Calu3 (cell line): ENCODE data around the gene GUCY1A2. TPM values are rescaled to one million over a fixed set of nuclear protein-coding genes. Genes with fewer than 3 reads are reported as not detected.
A peak's percentile ranks its signal among the peaks of the same experiment; 100 is the strongest.

Source experiments
- BruUV-seq: library from RNA; stranded (reverse); fragments of 400-500 nt; replicated peaks from 2 replicates; lab custom pipeline; 2021; lab: Mats Ljungman, UMichigan
- CTCF ChIA-PET: fragments of 300-600 bp; sonication (Branson Sonifier 250); formaldehyde crosslinking; loops from one replicate; lab custom pipeline; 2022; ENCODE audit warnings: antibody characterized with exemption; lab: Charles Lee
- DNase-seq: peaks from one replicate; pipeline ENCODE4 v3.0.0; 2022
- H3K27ac Mint-ChIP-seq: one replicate; pipeline ENCODE4 v1.8.0; 2022; ENCODE audit warnings: mixed read lengths; ENCODE audit not compliant: unreplicated experiment
- H3K27me3 Mint-ChIP-seq: one replicate; pipeline ENCODE4 v1.8.0; 2022; ENCODE audit warnings: mixed read lengths; ENCODE audit not compliant: unreplicated experiment
- H3K36me3 Mint-ChIP-seq: one replicate; pipeline ENCODE4 v1.8.0; 2022; ENCODE audit warnings: mild to moderate bottlenecking, moderate library complexity, mixed read lengths; ENCODE audit not compliant: insufficient read depth, unreplicated experiment
- H3K4me1 Mint-ChIP-seq: one replicate; pipeline ENCODE4 v1.8.0; 2022; ENCODE audit warnings: mild to moderate bottlenecking, low read depth, mixed read lengths; ENCODE audit not compliant: unreplicated experiment
- H3K4me3 Mint-ChIP-seq: one replicate; pipeline ENCODE4 v1.8.0; 2022; ENCODE audit warnings: mild to moderate bottlenecking, low read depth, moderate library complexity, mixed read lengths; ENCODE audit not compliant: unreplicated experiment
- H3K9me3 Mint-ChIP-seq: one replicate; pipeline ENCODE4 v1.8.0; 2022; ENCODE audit warnings: low read depth, mixed read lengths; ENCODE audit not compliant: unreplicated experiment
- intact Hi-C: fragments of 100-400 bp; cut with micrococcal nuclease; formaldehyde crosslinking; loops from one replicate; pipeline ENCODE4 v1.10.0; 2022; ENCODE audit not compliant: unreplicated experiment
- total RNA-seq: library from RNA; stranded (reverse); gene quantifications from 2 replicates; pipeline ENCODE4 v1.2.3, GENCODE V29; 2022
- TF ChIP-seq, protein P1 (sequence below): fragments of 200-600 bp; IDR thresholded peaks from one replicate; pipeline ENCODE4 v1.8.0; 2022; ENCODE audit warnings: antibody characterized with exemption; ENCODE audit not compliant: unreplicated experiment

Gene GUCY1A2
- total RNA-seq, 1 experiment from 2014 or later, result not detected

DNA sequence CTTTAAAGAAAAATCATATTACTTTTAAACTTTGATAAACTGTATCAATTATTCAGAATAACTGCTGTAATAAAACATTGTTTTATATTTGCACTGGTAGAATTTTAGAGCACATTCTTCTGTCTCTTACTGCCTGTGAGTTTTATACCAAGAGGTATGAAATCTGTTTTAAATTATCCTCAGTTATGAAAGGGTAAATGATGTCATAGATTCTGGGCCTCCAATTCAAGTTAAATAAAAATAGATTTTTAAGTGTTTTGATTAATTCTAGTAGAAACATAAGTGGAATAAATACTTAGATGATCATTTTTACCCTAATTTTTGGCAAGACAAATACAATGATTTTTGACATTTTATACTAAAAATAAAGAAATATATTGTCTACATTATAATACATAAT lies 93.0 kb downstream of the GUCY1A2 start:
- Mint-ChIP-seq H3K4me3 (no peak overlapping the region), H3K4me1 (no peaks in the 10 kb centered on the region), H3K27me3 (no peaks in the 10 kb centered on the region), H3K27ac (no peak overlapping the region), H3K9me3 (peaks cover 2% of the 10 kb centered on the region), H3K36me3 (no peaks in the 10 kb centered on the region)
- no peak for DNase-seq
- intact Hi-C loops, result no loop called here
- TF ChIP-seq, protein P1, sequence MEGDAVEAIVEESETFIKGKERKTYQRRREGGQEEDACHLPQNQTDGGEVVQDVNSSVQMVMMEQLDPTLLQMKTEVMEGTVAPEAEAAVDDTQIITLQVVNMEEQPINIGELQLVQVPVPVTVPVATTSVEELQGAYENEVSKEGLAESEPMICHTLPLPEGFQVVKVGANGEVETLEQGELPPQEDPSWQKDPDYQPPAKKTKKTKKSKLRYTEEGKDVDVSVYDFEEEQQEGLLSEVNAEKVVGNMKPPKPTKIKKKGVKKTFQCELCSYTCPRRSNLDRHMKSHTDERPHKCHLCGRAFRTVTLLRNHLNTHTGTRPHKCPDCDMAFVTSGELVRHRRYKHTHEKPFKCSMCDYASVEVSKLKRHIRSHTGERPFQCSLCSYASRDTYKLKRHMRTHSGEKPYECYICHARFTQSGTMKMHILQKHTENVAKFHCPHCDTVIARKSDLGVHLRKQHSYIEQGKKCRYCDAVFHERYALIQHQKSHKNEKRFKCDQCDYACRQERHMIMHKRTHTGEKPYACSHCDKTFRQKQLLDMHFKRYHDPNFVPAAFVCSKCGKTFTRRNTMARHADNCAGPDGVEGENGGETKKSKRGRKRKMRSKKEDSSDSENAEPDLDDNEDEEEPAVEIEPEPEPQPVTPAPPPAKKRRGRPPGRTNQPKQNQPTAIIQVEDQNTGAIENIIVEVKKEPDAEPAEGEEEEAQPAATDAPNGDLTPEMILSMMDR, result no peak
- BruUV-seq, result no TSS peak
- CTCF ChIA-PET, result no interaction called here

- CTCF ChIA-PET, result no interaction called here
- intact Hi-C loops, result no loop called here
- no peaks in the 10 kb centered on the region for H3K27me3 Mint-ChIP-seq
- BruUV-seq, result no TSS peak
- H3K4me3 Mint-ChIP-seq, result no peak overlapping the region
- H3K36me3 Mint-ChIP-seq, result no peaks in the 10 kb centered on the region
- no peaks in the 10 kb centered on the region for H3K4me1 Mint-ChIP-seq
- H3K9me3 Mint-ChIP-seq, result peaks cover 2% of the 10 kb centered on the region
- DNase-seq, result no peak
- no peak overlapping the region for H3K27ac Mint-ChIP-seq
- TF ChIP-seq, protein P1, result no peak
Observed at GRCh38 chr11:106920899-106921509, 97.3 kb downstream of the GUCY1A2 start.

DNA sequence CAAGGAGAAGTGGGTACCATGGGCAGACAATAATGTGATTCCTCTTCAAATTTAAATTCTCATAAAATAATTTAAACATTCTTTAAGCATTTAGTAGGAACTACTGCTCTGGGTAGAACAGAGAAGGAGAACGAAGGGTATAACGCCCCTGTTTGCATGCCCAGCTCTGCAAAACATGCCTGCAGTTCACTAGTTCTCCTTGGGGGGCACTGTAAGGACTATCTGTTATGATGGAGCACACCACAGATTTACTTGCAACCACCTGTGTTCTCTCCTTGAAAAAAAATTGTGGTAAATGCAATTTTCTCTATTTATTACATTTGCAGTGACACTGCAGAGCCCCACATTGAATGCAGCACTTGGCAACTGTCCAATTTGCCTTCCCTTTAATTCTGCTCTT lies 100.3 kb downstream of the GUCY1A2 start:
- Mint-ChIP-seq H3K4me3 (no peak overlapping the region), H3K27ac (no peak overlapping the region), H3K4me1 (no peaks in the 10 kb centered on the region), H3K27me3 (no peaks in the 10 kb centered on the region), H3K9me3 (no peaks in the 10 kb centered on the region), H3K36me3 (no peaks in the 10 kb centered on the region)
- BruUV-seq, result no TSS peak
- peak; percentile 16 for DNase-seq
- TF ChIP-seq, protein P1, result no peak
- intact Hi-C loops, result no loop called here
- CTCF ChIA-PET, result no interaction called here

DNA sequence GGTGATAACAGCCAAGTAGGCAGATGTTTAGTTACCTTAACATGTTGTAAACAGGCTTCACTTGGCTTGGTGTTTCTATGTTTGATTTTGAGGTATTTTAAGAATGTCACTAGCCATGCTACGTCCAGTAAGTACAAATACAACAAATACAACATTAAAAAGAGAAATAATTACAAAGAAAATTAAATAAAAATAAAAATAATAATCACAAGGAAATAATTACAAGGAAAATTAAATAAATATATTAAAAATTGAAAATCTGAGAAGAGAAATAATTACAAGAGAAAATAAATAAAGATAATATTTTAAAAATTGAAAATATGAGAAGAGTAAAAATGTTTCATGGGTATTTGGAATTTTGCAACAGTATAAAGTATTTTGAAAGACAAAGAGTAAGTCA lies 103.9 kb downstream of the GUCY1A2 start:
- peaks cover 2% of the 10 kb centered on the region for H3K9me3 Mint-ChIP-seq
- BruUV-seq, result no TSS peak
- intact Hi-C loops, result no loop called here
- no peaks in the 10 kb centered on the region for H3K36me3 Mint-ChIP-seq
- H3K4me1 Mint-ChIP-seq, result no peaks in the 10 kb centered on the region
- no peak overlapping the region for H3K4me3 Mint-ChIP-seq
- H3K27me3 Mint-ChIP-seq, result no peaks in the 10 kb centered on the region
- CTCF ChIA-PET, result no interaction called here
- TF ChIP-seq, protein P1, result no peak
- H3K27ac Mint-ChIP-seq, result no peak overlapping the region
- no peak for DNase-seq
